ENCODE results near the gene TENT4A.

The TENT4A gene

DNA sequence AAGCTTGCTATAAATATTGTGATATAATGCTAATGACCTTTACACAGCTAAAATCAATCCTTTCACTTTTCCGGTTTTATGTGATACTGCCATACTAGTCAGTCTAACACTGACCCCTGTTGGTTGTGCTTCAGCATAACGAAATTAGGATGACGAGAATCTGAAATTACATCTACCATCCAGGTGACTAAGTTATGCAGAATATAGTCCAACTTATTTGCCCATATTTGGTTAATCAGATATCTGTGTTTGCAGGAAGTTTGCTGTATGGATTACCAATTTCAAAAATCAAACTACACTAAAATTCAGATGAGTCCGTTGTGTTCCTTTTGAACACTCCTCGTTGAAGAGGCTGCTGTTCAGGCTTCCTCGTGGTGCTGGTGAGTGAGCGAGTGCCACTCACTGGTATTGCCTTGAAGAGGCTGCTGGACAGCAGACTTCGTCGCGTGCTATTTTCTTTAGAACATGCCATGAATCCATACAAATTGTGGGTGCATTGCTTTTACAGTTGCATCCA, 32.5 kb downstream of the TENT4A start:
- Histone ChIP-seq H3K36me3 (ENCODE audit: insufficient read depth, low read length) (peaks cover 69% of the 10 kb centered on the region), H2AFZ (ENCODE audit: low read depth, low read length) (no peak overlapping the region), H3K4me3 (ENCODE audit: low read length) (no peak overlapping the region), H3K9me3 (ENCODE audit: low read length) (no peaks in the 10 kb centered on the region), H3K27me3 (ENCODE audit: insufficient read depth, low read length) (no peaks in the 10 kb centered on the region), H3K4me1 (ENCODE audit: insufficient read depth, low read length) (no peaks in the 10 kb centered on the region)

DNA sequence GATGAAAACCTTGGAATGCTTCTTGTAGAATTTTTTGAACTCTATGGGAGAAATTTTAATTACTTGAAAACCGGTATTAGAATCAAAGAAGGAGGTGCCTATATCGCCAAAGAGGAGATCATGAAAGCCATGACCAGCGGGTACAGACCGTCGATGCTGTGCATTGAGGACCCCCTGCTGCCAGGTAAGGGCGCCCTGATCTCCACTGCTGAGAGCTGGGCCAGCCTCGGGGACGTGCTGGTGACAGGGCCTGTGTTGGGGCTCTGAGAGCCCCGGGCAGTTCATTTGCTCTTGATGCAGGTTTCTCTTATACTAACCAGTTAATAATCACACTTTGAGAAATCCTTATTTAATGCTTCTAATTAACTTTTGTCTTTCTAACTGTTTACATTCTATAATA, 33.0 kb downstream of the TENT4A start:
- Histone ChIP-seq H2AFZ (ENCODE audit: low read depth, low read length) (no peak overlapping the region), H3K4me3 (ENCODE audit: low read length) (no peak overlapping the region), H3K4me1 (ENCODE audit: insufficient read depth, low read length) (no peaks in the 10 kb centered on the region), H3K36me3 (ENCODE audit: insufficient read depth, low read length) (peaks cover 72% of the 10 kb centered on the region), H3K27me3 (ENCODE audit: insufficient read depth, low read length) (no peaks in the 10 kb centered on the region), H3K9me3 (ENCODE audit: low read length) (no peaks in the 10 kb centered on the region)

DNA sequence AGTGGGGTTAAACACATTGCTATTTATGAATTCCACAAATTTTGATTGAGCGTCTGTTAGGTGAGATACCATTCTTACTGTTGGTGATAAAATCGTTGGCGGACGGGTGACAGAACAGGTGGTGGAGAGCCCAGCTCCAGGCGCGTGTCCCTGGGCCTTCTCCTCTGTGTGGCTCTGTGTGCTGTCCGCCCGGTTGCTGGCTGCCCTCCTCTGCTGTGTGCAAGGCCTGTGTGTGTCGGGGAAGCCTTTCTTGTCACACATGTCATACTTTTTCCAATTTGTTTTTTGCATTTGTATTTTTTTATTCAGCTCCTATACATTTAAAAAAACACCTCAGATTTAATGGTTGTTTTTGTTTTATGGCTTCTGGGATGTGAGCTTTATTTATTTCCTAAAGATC, 33.9 kb downstream of the TENT4A start:
- Histone ChIP-seq H3K4me1 (ENCODE audit: insufficient read depth, low read length) (no peaks in the 10 kb centered on the region), H3K36me3 (ENCODE audit: insufficient read depth, low read length) (peaks cover 77% of the 10 kb centered on the region), H3K4me3 (ENCODE audit: low read length) (no peak overlapping the region), H3K27me3 (ENCODE audit: insufficient read depth, low read length) (no peaks in the 10 kb centered on the region), H3K9me3 (ENCODE audit: low read length) (no peaks in the 10 kb centered on the region), H2AFZ (ENCODE audit: low read depth, low read length) (no peak overlapping the region)

DNA sequence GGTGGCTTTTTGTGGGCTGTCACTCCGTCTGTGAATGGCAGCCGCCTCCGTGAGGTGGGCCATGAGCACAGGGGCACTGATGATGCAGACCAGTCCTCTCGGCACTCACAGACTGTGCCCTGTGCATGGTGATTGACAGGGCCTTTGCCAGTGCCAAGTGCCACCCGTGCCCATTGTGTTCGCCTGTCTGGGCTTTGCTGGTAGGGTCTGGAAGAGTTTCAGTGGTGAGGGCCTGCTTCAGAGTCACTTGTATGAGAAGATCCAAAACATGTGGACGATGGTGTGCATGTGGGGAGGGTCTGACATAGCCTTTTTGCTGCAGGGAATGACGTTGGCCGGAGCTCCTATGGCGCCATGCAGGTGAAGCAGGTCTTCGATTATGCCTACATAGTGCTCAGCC, 34.9 kb downstream of the TENT4A start:
- Histone ChIP-seq H3K4me1 (ENCODE audit: insufficient read depth, low read length) (no peaks in the 10 kb centered on the region), H3K4me3 (ENCODE audit: low read length) (no peak overlapping the region), H3K27me3 (ENCODE audit: insufficient read depth, low read length) (no peaks in the 10 kb centered on the region), H2AFZ (ENCODE audit: low read depth, low read length) (no peak overlapping the region), H3K36me3 (ENCODE audit: insufficient read depth, low read length) (peaks cover 76% of the 10 kb centered on the region), H3K9me3 (ENCODE audit: low read length) (no peaks in the 10 kb centered on the region)

DNA sequence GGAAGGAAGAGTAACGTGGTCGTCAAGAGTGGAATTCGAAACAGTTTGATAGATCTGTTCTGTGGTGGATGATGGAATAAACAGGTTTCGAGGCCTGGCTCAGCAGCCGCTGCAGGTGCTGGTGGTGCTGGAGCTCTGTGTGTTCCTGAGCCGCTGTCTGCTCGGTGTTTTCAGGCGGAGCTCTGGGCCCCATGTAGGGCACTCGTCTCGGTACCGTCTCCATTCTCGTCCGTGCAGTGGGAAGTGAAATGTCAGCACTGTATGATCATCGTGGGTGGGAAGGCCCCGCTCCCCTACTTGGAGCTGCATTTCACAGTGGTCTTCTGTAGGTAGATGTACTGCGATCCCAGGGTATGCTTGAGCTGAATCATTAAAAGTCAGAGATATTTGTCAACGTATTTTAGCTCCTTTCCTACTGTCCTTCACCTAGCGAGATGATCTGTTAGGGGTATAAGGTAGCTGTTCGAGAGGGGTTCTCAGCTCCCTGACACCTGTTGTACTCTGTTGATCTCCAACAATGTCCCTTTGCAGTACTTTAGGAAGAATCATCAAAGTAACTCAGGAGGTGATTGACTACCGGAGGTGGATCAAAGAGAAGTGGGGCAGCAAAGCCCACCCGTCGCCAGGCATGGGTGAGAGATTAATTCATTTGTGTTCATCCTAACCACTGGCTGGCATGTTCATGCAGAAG, 35.9 kb downstream of the TENT4A start:
- H2AFZ ChIP-seq (ENCODE audit: low read depth, low read length) = no peak overlapping the region
- no peak overlapping the region for H3K4me3 ChIP-seq (ENCODE audit: low read length)
- no peaks in the 10 kb centered on the region for H3K9me3 ChIP-seq (ENCODE audit: low read length)
- no peaks in the 10 kb centered on the region for H3K4me1 ChIP-seq (ENCODE audit: insufficient read depth, low read length)
- H3K36me3 ChIP-seq (ENCODE audit: insufficient read depth, low read length) = peaks cover 80% of the 10 kb centered on the region
- H3K27me3 ChIP-seq (ENCODE audit: insufficient read depth, low read length) = no peaks in the 10 kb centered on the region

DNA sequence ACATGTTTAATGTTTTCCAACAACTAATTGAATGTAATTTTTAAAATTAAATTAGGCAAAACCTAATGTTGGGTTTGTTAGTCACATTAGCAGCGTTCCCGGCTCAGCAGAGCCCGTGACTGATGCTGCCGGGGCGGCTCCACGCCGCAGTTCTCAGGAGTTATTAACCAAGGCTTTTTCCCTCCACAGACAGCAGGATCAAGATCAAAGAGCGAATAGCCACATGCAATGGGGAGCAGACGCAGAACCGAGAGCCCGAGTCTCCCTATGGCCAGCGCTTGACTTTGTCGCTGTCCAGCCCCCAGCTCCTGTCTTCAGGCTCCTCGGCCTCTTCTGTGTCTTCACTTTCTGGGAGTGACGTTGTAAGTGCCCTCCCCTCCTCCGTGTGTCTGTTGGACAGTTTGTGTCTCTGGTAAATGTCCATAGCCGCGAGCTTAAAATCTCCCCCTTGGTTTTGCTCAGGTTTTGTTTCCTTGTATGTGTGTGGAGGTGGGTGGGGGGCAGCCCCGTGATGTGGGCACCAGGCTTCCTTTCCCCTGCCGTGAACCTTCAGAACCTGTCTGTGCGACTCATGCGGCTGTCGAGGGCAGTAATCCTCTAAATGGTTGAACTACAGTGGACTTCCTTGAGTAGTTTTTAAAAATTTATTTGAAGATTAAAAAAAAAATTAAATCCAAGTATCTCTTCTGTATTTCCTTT, 37.1 kb downstream of the TENT4A start:
- Histone ChIP-seq H3K36me3 (ENCODE audit: insufficient read depth, low read length) (peaks cover 87% of the 10 kb centered on the region), H3K9me3 (ENCODE audit: low read length) (no peaks in the 10 kb centered on the region), H3K4me1 (ENCODE audit: insufficient read depth, low read length) (no peaks in the 10 kb centered on the region), H2AFZ (ENCODE audit: low read depth, low read length) (no peak overlapping the region), H3K27me3 (ENCODE audit: insufficient read depth, low read length) (no peaks in the 10 kb centered on the region), H3K4me3 (ENCODE audit: low read length) (no peak overlapping the region)

DNA sequence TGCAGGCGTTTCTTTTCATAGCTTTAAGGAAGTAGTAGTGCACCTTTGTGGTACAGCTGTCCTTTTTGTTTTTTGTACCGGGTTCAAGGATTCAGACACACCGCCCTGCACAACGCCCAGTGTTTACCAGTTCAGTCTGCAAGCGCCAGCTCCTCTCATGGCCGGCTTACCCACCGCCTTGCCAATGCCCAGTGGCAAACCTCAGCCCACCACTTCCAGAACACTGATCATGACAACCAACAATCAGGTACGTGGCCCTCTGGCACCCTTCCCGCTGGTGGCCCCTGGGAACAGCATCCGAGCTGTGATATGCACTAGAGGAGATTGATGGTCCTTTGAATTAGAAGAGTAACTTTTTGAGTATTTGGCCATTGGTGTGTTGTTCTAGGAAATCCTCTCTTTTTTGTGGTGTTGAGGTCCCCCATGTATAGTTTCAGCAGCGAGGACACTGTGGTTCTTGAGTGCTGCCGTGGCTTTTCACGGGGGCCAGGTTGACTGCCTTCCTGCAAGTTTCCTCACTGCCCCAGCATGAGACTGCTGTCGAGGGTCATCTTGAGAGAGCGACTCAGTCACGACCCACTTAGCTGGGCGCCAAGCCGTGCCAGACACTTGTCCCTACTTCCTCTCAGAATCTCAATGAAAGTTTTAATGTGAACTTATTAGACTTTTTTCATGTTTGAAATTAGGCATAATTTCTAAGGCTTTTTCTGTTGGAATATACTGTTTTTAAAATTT, 37.9 kb downstream of the TENT4A start:
- Histone ChIP-seq H3K36me3 (ENCODE audit: insufficient read depth, low read length) (peaks cover 90% of the 10 kb centered on the region), H3K9me3 (ENCODE audit: low read length) (no peaks in the 10 kb centered on the region), H2AFZ (ENCODE audit: low read depth, low read length) (no peak overlapping the region)

DNA sequence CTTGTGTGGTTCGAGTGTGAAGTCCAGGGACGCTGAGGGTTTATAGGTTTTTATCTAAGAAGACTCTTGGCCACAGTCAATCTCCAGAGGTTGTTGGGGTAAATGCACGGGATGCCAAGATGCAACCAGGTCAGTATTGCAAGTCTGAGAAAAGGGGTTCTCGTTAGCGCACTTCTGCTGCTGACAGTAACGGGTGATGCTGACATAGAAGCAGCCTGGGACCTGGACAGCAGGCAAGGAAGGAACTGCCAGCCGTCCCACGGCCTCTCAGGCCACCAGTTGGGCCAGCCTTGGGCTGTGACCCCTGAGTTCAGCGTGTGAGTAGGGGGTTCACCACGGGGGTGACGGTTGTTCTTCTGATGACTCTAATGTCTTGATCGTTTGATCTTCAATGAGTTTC, 39.0 kb downstream of the TENT4A start:
- Histone ChIP-seq H2AFZ (ENCODE audit: low read depth, low read length) (no peak overlapping the region), H3K36me3 (ENCODE audit: insufficient read depth, low read length) (peaks cover 91% of the 10 kb centered on the region), H3K4me1 (ENCODE audit: insufficient read depth, low read length) (no peaks in the 10 kb centered on the region), H3K4me3 (ENCODE audit: low read length) (no peak overlapping the region), H3K27me3 (ENCODE audit: insufficient read depth, low read length) (no peaks in the 10 kb centered on the region), H3K9me3 (ENCODE audit: low read length) (no peaks in the 10 kb centered on the region)

More for the DNA sequence above, 37.9 kb downstream of the TENT4A start:
- no peak overlapping the region for H3K4me3 ChIP-seq (ENCODE audit: low read length)
- H3K4me1 ChIP-seq (ENCODE audit: insufficient read depth, low read length) = no peaks in the 10 kb centered on the region
- H3K27me3 ChIP-seq (ENCODE audit: insufficient read depth, low read length) = no peaks in the 10 kb centered on the region

DNA sequence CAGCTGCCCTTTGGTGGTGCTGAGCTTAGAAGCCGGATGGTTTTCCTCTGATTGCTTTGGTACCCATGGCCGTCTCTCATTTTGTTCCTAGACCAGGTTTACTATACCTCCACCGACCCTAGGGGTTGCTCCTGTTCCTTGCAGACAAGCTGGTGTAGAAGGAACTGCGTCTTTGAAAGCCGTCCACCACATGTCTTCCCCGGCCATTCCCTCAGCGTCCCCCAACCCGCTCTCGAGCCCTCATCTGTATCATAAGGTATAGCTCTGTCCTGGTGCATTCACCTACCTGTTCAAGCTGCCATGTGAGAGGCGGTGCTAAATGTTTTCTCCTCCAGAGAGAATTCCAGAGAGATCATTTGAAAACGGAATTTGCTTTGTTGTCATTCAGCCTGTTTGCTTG, 39.5 kb downstream of the TENT4A start:
- no peaks in the 10 kb centered on the region for H3K27me3 ChIP-seq (ENCODE audit: insufficient read depth, low read length)
- H2AFZ ChIP-seq (ENCODE audit: low read depth, low read length) = no peak overlapping the region
- peaks cover 86% of the 10 kb centered on the region for H3K36me3 ChIP-seq (ENCODE audit: insufficient read depth, low read length)
- H3K9me3 ChIP-seq (ENCODE audit: low read length) = no peaks in the 10 kb centered on the region
- no peak overlapping the region for H3K4me3 ChIP-seq (ENCODE audit: low read length)
- H3K4me1 ChIP-seq (ENCODE audit: insufficient read depth, low read length) = no peaks in the 10 kb centered on the region

DNA sequence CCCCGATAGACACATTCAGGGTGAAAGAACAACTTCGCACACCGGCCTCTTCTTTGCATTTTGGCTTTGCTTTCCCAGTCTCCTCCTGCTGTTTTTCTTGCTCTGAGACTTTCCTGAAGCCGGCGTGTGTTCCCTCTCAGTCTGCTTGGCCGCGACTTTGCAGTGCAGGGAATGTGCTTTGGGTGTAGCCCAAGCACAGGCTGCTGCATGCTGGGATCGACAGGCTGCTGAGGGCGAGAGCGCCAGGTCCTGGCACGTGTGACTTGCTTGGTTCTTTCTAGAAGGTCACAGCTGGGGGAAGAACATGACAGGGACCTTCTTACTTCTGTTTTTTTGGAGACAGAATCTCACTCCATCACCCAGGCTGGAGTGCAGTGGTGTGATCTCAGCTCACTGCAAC, 40.6 kb downstream of the TENT4A start:
- Histone ChIP-seq H3K9me3 (ENCODE audit: low read length) (no peaks in the 10 kb centered on the region), H3K36me3 (ENCODE audit: insufficient read depth, low read length) (peaks cover 76% of the 10 kb centered on the region), H3K4me1 (ENCODE audit: insufficient read depth, low read length) (no peaks in the 10 kb centered on the region), H2AFZ (ENCODE audit: low read depth, low read length) (no peak overlapping the region), H3K27me3 (ENCODE audit: insufficient read depth, low read length) (no peaks in the 10 kb centered on the region), H3K4me3 (ENCODE audit: low read length) (no peak overlapping the region)

DNA sequence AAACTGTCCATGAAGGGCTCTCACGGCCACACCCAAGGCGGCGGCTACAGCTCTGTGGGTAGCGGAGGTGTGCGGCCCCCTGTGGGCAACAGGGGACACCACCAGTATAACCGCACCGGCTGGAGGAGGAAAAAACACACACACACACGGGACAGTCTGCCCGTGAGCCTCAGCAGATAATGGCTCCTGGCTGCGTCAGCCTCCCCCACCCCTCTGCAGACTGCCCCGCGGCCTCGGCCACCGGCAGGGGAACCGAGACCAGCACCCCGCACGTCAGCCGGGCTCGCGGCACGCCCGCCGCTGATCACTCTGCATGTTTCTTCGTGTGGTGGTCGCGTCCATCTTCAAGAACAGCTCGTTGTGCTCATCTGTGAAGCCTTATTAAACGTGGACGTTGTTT, 41.5 kb downstream of the TENT4A start:
- Histone ChIP-seq H3K4me1 (ENCODE audit: insufficient read depth, low read length) (no peaks in the 10 kb centered on the region), H3K27me3 (ENCODE audit: insufficient read depth, low read length) (no peaks in the 10 kb centered on the region), H3K9me3 (ENCODE audit: low read length) (no peaks in the 10 kb centered on the region), H3K4me3 (ENCODE audit: low read length) (no peak overlapping the region), H3K36me3 (ENCODE audit: insufficient read depth, low read length) (peaks cover 67% of the 10 kb centered on the region), H2AFZ (ENCODE audit: low read depth, low read length) (no peak overlapping the region)

DNA sequence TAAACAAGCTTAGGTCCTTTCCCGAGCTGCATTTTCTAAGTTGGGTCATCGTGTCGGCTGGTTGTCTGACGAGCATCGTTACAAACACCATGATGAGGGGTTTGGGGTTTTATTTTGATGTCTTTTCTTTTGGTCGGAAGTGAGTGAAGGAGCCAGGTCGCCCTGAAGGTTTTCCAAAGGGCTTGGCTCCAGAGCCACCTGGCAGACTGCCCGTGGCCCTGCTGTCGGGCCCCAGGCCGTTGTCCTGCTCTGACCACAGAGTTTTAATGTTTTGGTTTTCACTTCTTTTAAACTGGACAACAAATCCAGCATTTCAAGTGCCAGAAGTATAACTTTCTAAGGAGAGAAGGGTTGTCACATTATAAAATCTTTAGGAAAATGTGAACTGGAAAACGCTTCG, 42.3 kb downstream of the TENT4A start:
- H2AFZ ChIP-seq (ENCODE audit: low read depth, low read length) = no peak overlapping the region
- no peak overlapping the region for H3K4me3 ChIP-seq (ENCODE audit: low read length)
- H3K9me3 ChIP-seq (ENCODE audit: low read length) = no peaks in the 10 kb centered on the region
- peaks cover 62% of the 10 kb centered on the region for H3K36me3 ChIP-seq (ENCODE audit: insufficient read depth, low read length)
- no peaks in the 10 kb centered on the region for H3K27me3 ChIP-seq (ENCODE audit: insufficient read depth, low read length)
- H3K4me1 ChIP-seq (ENCODE audit: insufficient read depth, low read length) = no peaks in the 10 kb centered on the region

DNA sequence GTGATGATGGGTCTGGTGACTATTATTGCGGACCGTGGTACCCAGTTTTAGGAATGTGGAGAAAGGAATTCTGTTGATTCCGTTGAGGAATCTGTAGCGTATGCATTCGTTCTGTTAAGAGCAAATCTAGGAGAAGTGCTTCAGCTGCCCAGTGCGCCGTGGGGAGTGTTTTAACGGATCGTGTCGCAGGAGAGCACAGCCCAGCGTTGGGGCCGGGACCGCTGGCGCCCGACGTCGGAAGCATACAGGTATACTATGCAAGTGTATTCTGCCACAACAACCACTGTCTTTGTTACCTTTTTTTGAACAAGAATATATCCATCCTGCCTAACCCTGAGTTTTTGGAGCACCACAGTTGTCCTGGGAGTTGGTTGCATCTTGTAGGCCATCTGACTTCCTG, 42.7 kb downstream of the TENT4A start:
- H3K4me3 ChIP-seq (ENCODE audit: low read length) = no peak overlapping the region
- H3K36me3 ChIP-seq (ENCODE audit: insufficient read depth, low read length) = peaks cover 59% of the 10 kb centered on the region
- H2AFZ ChIP-seq (ENCODE audit: low read depth, low read length) = no peak overlapping the region
- H3K27me3 ChIP-seq (ENCODE audit: insufficient read depth, low read length) = no peaks in the 10 kb centered on the region
- H3K4me1 ChIP-seq (ENCODE audit: insufficient read depth, low read length) = no peaks in the 10 kb centered on the region
- no peaks in the 10 kb centered on the region for H3K9me3 ChIP-seq (ENCODE audit: low read length)

All from neuron (in vitro differentiated cells).